Brain microvascular endothelial cell (primary cell): ENCODE data around the gene DDOST.

Source experiments
- DNase-seq: peaks from one replicate; pipeline ENCODE4 v3.0.0-alpha.2; 2020
- H3K27ac ChIP-seq: fragments of 250-450 bp; sonication (Bioruptor Pico); 2 replicates; pipeline ENCODE4 v1.5.1; 2020; ENCODE audit warnings: mild to moderate bottlenecking, moderate library complexity
- H3K27me3 ChIP-seq: fragments of 250-450 bp; sonication (Bioruptor Pico); replicated peaks from 2 replicates; pipeline ENCODE4 v1.5.1; 2020; ENCODE audit warnings: mild to moderate bottlenecking
- H3K36me3 ChIP-seq: fragments of 250-450 bp; sonication (Bioruptor Pico); replicated peaks from 2 replicates; pipeline ENCODE4 v1.5.1; 2020; ENCODE audit warnings: mild to moderate bottlenecking
- H3K4me3 ChIP-seq: 2 replicates; pipeline ENCODE4 v1.5.1; 2011; ENCODE audit warnings: low read depth, mild to moderate bottlenecking, control low read depth, low read length, moderate library complexity
- CTCF ChIP-seq: IDR thresholded peaks from 2 replicates; pipeline ENCODE4 v1.5.1; 2011; ENCODE audit warnings: low read depth, mild to moderate bottlenecking, moderate library complexity, low read length, control low read depth, inconsistent platforms; ENCODE audit errors: missing control alignments
- in situ Hi-C: cut with HindIII; loops from 2 replicates; pipeline ENCODE4 v1.10.0; 2017; ENCODE audit warnings: low sequenced_read_pairs, low pct_ligation_motif_present

DDOST gene

GRCh38 chr1:20701847-20702246, 40.7 kb upstream of the DDOST start:
- in situ Hi-C loops = no loop called here
- H3K27ac ChIP-seq = no peak overlapping the region
- no peaks in the 10 kb centered on the region for H3K36me3 ChIP-seq
- no peak overlapping the region for H3K4me3 ChIP-seq
- no peak for DNase-seq
- H3K27me3 ChIP-seq = no peaks in the 10 kb centered on the region
- TF ChIP-seq CTCF = no peak

- no peak for TF ChIP-seq CTCF
- Histone ChIP-seq H3K27ac (no peak overlapping the region), H3K36me3 (no peaks in the 10 kb centered on the region), H3K4me3 (no peak overlapping the region), H3K27me3 (no peaks in the 10 kb centered on the region)
- in situ Hi-C loops = no loop called here
- DNase-seq = no peak
Observed at GRCh38 chr1:20701446-20701845, 40.3 kb upstream of the DDOST start.

- in situ Hi-C loops = no loop called here
- DNase-seq = no peak
- H3K4me3 ChIP-seq = no peak overlapping the region
Observed at GRCh38 chr1:20700636-20701215, 39.6 kb upstream of the DDOST start.

GRCh38 chr1:20699558-20699957, 38.4 kb upstream of the DDOST start:
- TF ChIP-seq CTCF = no peak
- H3K27me3 ChIP-seq = no peaks in the 10 kb centered on the region
- in situ Hi-C loops = no loop called here
- no peak overlapping the region for H3K4me3 ChIP-seq
- DNase-seq = no peak
- no peaks in the 10 kb centered on the region for H3K36me3 ChIP-seq
- no peak overlapping the region for H3K27ac ChIP-seq

More at GRCh38 chr1:20700636-20701215, 39.6 kb upstream of the DDOST start:
- H3K27ac ChIP-seq = no peak overlapping the region
- TF ChIP-seq CTCF = no peak
- no peaks in the 10 kb centered on the region for H3K36me3 ChIP-seq
- H3K27me3 ChIP-seq = no peaks in the 10 kb centered on the region

- in situ Hi-C loops = no loop called here
- peak; percentile 21 for DNase-seq
- Histone ChIP-seq H3K27me3 (no peaks in the 10 kb centered on the region), H3K36me3 (no peaks in the 10 kb centered on the region), H3K4me3 (no peak overlapping the region), H3K27ac (no peak overlapping the region)
- no peak for TF ChIP-seq CTCF
Observed at GRCh38 chr1:20698195-20698910, 37.2 kb upstream of the DDOST start.

GRCh38 chr1:20697563-20697962, 36.4 kb upstream of the DDOST start:
- no peak for TF ChIP-seq CTCF
- in situ Hi-C loops = no loop called here
- Histone ChIP-seq H3K36me3 (no peaks in the 10 kb centered on the region), H3K27me3 (no peaks in the 10 kb centered on the region), H3K4me3 (no peak overlapping the region), H3K27ac (no peak overlapping the region)
- DNase-seq = no peak
